22Rv1 (cell line): ENCODE data around the gene FHIT.

Source experiments
- ZFX ChIP-seq: fragments of 450-650 bp; IDR thresholded peaks from 2 replicates; pipeline ENCODE4 v1.6.1; 2017; ENCODE audit warnings: antibody characterized with exemption, borderline replicate concordance
- TF ChIP-seq, protein P1 (sequence below): fragments of 450-650 bp; IDR thresholded peaks from 2 replicates; pipeline ENCODE4 v1.5.1; 2017; ENCODE audit warnings: mild to moderate bottlenecking

DNA sequence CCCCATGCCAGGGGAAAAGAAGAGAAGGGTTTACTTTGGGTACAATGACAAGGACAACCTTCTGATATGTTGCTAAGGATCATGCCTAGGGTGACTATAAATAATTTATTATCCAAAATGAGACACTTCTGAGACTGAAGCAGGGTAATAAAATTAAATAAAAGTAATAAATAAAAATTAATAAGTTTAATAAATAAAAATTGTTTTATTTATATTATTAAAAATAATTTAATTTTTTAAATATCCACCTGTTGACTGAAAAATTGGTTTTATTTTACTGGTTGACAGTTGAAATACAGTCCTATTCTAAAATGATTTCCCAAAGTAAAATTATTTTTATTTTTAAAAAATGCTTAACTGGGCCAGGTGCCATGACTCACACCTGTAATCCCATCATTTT is 102.0 kb downstream of the FHIT start:
- TF ChIP-seq, protein P1, sequence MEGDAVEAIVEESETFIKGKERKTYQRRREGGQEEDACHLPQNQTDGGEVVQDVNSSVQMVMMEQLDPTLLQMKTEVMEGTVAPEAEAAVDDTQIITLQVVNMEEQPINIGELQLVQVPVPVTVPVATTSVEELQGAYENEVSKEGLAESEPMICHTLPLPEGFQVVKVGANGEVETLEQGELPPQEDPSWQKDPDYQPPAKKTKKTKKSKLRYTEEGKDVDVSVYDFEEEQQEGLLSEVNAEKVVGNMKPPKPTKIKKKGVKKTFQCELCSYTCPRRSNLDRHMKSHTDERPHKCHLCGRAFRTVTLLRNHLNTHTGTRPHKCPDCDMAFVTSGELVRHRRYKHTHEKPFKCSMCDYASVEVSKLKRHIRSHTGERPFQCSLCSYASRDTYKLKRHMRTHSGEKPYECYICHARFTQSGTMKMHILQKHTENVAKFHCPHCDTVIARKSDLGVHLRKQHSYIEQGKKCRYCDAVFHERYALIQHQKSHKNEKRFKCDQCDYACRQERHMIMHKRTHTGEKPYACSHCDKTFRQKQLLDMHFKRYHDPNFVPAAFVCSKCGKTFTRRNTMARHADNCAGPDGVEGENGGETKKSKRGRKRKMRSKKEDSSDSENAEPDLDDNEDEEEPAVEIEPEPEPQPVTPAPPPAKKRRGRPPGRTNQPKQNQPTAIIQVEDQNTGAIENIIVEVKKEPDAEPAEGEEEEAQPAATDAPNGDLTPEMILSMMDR = no peak
- no peak for TF ChIP-seq ZFX
